HK-2 (cell line): ENCODE measurements around the gene AGR2.
"Not testable (repeated sequence)": the region's sequence is repeated elsewhere in the genome, so short reads cannot be mapped to it uniquely, and the experiment has no call there.

Experiments
- DNase-seq: peaks from one replicate; pipeline ENCODE4 v3.0.0-alpha.2; 2018; ENCODE audit not compliant: unreplicated experiment

The AGR2 gene

DNA sequence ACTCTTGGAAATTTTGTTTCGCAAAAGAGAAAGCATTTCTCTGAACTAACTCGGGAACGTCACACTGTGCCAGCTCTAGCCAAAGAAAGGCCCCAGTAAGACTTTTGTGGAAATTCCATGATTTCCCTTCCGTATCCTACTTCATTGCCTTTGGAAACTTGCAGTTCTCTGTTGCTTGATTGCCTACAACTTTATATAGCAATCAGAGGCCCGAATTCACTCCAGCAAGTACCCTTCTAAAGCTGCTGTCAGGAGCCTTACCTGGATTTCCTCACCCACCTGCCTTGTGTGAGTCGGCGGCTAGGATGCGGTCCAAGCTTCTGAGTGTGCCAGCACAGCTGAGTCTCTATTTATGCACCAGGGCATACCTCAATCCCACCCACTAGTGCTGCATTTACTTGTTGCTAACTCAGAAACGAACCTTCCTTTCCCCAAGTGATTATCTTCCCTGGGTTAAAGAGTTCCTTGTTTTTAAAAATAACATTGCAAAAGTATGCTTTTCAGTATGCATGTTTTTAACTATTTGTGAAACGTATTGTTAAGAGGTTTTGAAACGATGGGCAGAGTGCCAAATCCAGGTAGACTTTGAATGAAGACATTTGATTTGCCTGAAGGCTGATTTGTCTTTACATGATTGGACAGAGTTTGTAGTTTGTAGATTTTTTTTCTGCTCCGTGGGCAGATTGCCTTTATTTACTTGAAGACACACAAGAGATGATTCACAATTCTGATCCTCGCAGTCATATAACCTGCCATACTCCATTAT lies at the start of gene AGR2:
TSS of gene AGR2 (minus strand) at position 326 of the 766 bp plus-strand sequence. CDS start 3,203 bp downstream, outside the sequence.
- no peak for DNase-seq

DNA sequence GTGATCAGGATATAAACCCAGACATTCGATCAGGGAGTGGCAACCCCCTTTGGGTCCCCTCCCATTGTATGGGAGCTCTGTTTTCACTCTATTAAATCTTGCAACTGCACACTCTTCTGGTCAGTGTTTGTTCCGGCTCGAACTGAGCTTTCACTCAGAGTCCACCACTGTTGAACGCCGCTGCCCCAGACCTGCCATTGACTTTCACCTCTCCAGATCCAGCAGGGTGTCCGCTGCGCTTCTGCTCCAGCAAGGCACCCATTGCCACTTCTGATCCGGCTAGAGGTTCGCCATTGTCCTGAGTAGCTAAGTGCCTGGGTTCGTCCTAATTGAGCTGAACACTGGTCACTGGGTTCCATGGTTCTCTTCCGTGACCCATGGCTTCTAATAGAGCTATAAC lies 48.4 kb upstream of the AGR2 start:
- DNase-seq, result not testable (repeated sequence)

DNA sequence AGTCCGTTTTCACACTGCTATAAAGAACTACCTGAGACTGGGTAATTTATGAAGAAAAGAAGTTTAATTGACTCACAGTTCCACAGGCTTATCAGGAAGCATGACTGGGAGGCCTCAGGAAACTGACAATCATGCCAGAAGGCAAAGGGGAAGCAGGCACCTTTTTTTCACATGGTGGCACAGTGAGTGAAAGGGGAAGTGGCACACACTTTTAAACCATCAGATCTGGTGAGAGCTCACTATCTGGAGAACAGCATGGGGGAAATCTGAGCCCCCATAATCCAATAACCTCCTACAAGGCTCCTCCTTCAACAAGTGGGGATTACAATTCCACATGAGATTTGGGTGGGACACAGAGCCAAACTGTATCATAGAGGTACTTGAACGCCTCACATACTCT lies 47.0 kb upstream of the AGR2 start:
- DNase-seq, result no peak

DNA sequence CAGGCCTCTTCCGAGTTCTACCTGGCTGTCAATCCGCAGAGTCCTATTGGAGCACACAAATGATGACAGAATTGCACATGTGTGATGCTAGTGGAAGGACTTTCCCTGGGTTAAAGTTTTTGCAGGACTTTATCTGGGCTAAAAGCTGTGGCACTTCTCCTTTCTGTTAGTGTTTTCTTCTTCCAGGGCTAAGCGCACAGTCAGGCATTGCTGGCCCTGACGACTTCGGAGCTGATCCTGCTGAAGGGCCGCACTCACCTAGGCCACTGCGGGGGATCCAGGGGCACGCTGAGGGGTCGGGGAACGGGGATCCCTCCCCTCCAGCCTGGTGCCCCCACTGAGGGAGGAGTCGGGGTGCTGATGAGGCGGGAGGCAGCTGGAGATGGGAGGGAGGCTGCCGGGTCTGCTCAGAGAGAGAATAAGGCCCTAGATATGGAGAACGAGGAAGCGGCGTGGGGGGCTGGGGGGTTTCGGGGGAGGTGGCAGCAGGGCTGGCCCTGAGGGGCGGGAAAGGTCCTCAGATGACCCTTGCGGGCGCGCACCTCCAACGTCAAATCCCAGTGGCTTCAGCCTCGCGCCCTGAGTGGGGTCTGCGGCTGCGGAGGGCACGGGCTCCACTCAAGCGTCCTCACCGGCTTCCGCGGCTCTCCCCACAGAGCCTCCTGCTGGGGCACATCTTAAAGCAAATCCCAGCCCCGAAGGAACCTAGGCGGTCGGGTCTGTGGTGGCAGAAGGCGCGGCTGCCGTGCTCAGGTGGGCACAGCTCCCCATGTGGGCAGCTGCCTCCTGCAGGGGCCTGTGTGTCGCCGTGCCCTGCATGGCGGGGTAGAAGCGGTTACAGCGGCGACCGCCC lies 46.0 kb upstream of the AGR2 start:
- no peak for DNase-seq

DNA sequence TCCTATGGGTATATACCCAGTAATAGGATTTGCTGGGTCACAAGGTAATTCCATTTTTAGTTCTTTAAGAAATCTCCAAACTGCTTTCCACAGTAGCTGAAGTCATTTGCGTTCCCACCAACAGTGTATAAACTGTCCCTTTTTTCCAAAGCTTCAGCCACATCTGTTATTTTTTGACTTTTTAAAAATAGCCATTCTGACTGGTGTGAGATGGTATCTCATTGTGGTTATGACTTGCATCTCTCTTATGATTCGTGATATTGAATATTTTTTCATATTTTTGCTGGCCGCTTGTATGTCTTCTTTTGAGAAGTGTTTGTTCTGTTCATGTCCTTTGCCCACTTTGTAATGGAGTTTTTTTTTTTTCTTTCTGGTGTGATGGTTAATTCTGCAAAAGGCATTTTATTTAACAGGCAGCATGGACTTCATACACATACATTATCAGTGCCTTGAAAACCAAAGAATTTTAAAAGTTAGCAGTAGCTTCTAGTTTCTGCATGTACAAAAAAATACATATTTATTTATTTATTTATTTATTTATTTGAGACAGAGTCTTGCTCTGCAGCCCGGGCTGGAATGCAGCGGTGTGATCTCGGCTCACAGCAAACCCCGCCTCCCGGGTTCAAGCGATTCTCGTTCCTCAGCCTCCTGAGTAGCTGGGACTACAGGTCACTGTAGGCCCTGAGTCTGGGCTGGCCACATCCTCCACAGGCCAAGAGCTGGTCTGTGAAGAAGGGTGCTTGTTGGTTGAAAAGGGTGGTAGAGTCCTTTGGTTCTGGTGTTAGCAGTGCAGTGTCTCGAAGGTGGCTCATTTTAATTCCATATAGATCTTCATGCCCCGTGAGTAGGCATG lies 44.7 kb upstream of the AGR2 start:
- no peak for DNase-seq

DNA sequence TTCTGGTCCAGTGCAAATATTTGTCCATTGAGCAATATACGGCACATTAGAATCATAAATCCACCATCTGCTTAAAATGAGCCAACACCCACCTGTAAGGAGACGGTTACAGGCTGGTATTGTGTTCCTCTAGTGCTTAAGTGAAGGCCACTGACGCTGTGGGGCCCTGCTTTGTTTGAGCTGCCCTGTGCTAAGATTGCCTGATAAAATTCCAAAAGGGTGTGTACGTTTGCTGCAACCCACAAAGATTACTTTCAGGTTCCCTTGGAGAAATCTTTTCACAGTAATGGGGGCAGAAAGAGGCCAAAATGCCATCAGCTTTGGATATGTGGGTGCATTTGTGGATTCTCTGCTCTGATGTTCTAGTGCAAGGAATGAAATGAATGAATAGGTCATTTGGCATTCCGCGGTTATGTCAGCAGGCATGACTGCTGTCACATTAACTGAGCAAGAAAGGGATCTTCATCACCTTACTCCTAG lies 42.6 kb upstream of the AGR2 start:
- no peak for DNase-seq

DNA sequence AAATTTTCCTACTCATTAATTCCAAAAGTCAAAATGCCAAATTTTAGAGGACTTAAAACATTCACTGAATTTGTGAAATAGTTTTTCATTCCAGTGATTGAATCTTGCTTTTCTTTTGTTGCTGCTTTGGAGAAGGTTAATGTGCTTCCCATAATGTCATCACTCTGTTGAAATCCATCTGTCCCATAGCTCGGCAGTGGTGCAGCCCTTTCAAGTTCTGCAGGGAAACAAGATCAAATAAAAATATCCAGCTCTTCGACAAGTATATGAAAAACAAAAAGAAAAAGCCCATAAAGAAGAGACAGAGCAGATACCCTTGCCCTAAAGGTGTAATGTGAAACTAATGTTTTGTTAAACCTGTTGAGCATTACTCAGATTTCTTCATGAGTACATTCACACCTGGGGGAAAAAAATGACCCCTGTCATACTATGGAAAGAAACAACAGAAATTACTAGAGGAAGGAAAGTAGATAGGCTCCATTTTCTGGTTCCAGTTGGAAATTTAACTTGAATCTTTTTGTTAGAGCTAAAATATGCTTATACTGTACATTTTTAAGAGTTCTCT lies 41.9 kb upstream of the AGR2 start:
- DNase-seq, result no peak

DNA sequence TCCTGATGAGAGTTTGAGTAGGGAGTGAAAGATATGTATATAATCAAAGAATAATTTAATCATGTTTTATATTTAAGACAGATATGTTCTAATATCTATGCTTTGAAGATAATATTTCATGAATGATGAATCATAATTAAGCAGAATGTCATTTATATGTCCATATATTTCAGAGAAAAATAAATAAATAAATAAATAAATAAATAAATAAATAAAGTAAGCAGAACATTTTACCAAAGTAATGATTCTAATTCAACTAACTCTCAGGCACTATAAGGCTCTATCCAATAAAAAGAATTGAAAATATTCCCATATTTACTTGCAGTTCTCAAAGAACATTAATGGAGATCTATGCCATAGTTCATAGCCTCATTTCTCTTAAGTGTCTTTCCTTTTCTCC lies 40.9 kb upstream of the AGR2 start:
- no peak for DNase-seq

DNA sequence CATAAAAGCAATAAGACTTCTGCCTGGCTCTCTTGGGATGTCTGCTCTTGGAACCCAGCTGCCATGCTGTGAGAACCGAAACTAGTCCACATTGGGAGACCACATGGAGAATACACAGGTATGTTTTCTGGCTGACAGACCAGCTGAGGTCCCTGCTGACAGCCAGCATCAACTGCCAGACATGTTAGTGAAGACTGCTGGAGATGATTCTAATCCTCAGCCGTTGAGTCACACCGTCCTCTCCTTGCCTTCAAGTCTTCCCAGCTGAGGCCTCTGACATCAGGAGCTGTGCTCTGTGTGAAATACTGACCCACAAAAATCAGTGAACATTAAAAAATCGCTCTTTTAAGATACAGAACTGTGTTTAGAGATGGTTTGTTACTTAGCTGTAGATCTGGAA lies 36.9 kb upstream of the AGR2 start:
- DNase-seq, result no peak

DNA sequence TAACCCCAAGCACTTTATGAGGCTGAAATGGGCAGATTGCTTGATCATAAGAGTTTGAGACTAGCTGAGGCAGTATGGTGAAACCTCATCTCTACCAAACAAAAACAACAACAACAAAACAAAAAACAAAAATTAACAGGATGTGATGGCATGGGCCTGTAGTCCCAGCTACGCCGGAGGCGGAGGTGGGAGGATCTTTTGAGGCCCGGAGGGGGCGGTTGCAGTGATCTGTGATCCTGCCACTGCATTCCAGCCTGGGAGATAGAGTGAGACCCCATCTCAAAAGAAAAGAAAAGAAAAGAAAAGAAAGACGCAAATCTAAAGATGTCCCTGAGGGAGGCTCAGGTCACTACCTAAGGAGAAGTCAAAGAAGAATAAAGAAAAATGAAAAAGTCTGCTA lies 35.3 kb upstream of the AGR2 start:
- DNase-seq, result no peak

DNA sequence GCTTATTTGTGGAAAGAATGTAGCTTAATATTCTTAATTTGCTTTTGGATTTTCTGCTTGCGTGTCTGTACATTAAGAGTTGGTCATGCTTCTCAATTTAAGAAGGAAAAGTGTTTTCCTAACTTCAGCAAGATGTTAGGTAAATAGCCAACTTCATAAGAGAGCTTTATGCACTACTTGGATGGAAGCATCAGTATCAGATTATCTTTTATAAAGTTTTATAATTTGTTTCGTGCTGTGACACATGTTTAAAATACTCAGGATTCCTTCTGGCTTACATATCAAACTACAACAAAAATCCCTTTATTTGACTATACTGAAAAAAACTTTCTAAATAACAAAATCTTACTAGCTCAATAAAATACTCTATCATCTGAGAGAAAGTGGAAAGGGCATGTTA lies 34.8 kb upstream of the AGR2 start:
- DNase-seq, result no peak

DNA sequence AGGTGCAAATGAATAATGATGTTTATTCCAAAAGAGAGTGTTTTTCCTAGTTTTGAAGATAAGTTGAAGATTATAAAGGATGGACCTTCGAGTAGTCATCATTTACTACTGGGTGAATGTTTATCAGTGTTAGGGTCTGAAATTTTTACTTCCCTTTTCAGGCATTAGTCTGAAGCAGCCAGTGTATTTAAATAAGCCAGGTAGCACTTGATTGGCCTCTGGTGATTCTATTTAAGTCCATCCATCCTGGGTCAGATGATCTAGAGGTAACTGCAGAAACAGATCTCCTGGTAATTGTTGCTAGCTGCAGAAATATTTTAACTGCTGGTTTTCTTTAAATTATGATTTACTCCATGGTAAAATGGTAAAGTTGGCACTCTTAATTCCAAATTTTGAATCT lies 34.1 kb upstream of the AGR2 start:
- DNase-seq, result no peak

DNA sequence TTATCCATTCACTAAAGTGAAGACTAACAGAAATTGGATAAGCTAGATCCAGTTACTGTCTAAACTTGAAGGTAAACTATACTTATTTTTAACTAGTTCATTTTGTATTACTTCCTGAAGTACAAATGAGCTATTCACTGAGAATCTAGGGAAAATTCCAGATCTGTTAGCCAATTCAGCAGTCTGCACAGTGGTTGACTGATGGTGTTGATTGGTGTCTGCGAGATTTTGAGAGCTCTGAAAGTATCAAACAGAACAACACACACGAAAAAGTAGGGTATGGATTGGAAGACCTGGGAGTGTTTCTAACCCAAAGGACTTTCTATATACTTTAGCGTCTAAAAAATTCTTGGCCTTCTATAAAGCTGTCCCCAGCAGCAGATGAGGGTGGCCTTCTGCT lies 33.6 kb upstream of the AGR2 start:
- no peak for DNase-seq

DNA sequence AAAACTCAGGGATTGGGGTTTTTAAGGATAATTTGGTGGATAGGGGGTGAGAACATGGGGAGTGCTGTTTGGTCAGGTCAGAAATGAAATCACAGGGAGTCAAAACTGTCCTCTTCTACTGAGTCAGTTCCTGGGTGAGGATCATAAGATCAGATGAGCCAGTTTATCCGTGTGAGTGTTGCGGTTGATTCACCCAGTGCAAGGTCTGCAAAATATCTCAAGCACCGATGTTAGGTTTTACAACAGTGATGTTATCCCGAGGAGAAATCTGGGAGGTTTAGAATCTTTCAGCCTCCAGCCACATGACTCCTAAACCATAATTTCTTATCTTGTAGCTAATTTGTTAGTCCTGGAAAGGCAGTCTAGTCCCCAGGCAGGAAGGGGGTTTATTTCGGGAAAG lies 31.7 kb upstream of the AGR2 start:
- DNase-seq, result no peak

DNA sequence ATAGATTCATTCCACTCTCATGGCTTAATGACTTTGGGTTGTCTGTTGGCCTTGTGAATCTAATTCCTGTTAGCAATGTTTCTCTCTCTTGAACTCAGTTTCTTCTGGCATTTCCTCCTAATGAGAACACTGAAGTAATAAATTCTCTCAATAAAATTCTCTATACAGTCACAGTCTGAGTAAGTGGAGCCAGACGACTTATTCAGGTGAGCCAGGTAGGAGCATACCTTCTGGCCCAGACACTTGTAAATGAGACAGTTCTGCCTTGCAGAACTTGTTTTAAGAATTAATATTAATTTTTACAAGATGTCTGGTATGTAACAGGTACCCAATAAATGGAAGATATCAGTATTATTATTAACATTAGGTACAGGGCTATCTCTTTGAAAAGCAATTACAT lies 28.6 kb upstream of the AGR2 start:
- DNase-seq, result no peak

DNA sequence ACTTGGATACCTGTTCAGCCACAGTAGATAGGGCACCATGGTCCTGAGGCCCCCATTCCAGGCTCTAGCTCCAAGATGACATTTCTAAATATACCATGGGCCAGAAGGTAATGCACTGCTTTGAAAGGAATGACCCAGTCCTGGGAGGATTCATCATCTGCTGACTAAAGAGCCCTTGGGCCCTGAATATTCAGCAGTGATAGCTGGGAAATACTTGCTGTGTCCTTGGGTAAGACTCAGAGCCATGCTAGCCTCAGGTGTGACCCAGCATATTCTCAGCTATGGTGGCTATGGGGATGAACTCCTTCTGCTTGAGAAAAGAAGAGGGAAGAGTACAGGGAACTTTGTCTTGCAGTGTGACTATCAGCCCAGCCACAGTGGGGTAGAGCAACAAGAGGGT lies 21.3 kb upstream of the AGR2 start:
- no peak for DNase-seq

DNA sequence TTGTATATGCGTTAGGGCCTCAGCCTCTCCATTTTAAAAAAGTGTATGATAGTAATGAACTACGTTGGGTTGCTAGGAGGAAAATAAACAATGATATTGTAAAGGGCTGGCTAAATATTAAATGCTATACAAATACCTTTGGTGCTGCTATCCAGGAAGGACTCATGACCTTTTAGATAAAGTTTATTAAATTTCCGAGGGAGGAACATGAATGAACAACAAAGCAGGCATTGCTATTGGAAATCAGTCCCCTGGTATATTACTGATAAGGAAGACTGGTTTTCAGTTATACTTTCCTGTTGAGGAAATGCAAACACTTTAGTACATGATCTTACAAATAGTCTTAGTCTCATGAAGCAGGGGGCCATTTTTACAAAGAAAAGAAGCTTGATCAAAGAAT lies 17.2 kb upstream of the AGR2 start:
- no peak for DNase-seq

DNA sequence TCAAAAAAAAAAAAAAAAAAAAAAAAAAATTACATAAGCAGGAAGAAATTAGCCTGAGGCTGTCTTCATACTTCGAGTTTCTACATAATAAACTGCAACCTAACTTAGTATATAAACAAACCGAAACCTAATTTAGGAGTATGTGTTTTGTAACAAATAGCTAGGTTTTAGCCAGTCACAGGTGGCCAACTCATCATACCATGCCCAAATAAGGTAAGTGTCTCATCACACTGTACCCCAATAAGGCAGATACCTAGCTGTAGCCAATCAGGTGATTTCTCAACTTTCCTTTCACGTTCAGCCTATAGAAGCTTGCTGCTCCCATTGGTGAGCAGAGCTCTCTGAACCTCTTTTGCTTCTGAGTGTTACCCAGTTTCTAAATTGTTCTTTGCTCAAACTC lies 13.9 kb upstream of the AGR2 start:
- no peak for DNase-seq

DNA sequence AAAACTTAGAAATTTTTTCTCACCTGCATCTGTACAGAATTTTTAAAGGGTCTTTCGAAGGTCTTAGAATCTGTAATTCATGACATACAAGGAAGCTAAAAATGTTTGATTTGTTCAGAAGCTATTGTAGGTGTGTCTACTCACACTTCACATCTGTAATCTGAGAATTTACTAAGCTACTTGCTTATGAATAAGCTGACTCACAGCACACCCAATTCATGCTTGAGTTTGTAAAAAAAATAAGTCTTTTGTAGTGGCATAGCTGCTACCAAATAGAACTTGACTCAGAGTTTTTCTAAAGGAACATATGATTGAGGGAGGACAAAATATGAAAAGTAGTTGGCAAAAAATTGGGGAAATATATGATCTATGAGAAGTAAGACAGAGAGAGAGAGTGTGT lies 12.7 kb upstream of the AGR2 start:
- DNase-seq, result no peak

DNA sequence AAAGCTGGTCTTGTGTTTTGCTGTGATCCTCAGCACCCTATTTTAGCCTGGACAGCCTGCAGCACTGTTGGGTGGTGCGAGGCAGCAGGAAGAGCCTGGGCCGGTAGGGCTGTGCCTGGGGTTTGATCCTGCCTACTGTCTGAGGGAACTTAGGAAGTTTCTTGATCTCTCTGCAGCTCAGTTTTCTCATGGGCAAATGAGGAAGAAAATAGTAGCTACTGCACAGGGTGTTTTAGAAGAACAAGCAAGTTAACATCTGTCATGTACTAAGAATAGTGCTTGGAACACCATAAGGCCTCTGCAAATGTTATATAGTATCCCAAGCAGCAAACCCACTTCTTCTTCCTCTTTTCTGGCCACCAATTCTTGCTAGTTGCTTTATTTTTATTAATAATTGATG lies 12.0 kb upstream of the AGR2 start:
- DNase-seq, result no peak

DNA sequence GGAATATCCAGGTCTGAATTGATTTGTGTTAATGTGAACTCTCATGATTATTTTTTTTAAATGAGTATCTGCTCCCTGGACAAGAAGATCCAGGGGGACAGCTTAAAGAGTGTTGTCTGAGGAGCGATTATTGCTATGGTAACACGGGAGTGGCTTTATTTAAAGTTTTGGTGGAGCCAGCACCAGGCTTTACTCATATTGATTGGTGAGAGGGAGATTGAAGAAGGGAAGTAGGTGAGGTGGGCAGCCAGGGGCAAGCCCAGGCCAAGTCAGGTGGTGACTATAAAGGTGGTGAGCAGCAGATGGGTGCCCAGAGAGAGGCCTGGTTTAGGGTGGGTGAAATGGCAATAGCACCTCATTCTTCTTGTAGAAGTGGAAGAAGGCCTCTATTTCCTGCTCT lies 10.2 kb upstream of the AGR2 start:
- no peak for DNase-seq

DNA sequence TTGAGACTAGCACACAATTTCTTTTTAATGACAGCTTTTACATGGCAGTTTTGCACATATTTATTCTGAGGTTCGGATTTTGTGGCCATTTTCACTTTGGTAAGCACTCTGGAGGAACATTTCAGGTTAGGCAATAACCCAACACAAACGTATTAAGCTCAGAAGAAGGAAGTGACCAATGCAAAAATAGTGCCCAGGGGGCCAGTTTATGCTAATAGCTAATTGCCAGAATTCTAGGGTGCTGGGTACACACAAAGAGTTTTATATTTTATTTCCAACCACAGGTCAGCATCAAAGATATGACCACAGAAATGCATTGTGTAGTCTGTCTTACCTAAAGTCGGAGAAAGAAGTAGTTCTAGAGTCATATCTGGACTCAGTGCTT lies 8.4 kb upstream of the AGR2 start:
- DNase-seq, result no peak
